Neural cell (in vitro differentiated cells): ENCODE measurements around the gene SPDYC. TPM values are rescaled to one million over a fixed set of nuclear protein-coding genes. Genes with fewer than 3 reads are reported as not detected.

Experiments
- H2AFZ ChIP-seq: fragments of 200-600, 300-800 bp; sonication (generic), shearing (Covaris generic); 2 replicates; pipeline ENCODE4 v1.6.0; 2014; ENCODE audit warnings: low read depth, mild to moderate bottlenecking, antibody characterized with exemption, low read length, moderate library complexity
- H3F3A ChIP-seq: fragments of 200-600 bp; shearing (Covaris generic); 2 replicates; pipeline ENCODE4 v1.6.1; 2016; ENCODE audit warnings: mild to moderate bottlenecking, moderate library complexity, mixed read lengths, antibody characterized with exemption, low read length; ENCODE audit not compliant: insufficient read depth, poor library complexity, severe bottlenecking
- H3K27ac ChIP-seq: fragments of 200-600, 300-800 bp; sonication (generic), shearing (Covaris generic); 2 replicates; pipeline ENCODE4 v1.5.1; 2014; ENCODE audit warnings: mild to moderate bottlenecking, low read length, moderate library complexity
- H3K27me3 ChIP-seq: fragments of 300-800, 200-600 bp; sonication (generic), shearing (Covaris generic); 2 replicates; pipeline ENCODE4 v1.6.0; 2014; ENCODE audit warnings: mild to moderate bottlenecking, low read depth, low read length, moderate library complexity; ENCODE audit not compliant: insufficient read depth
- H3K36me3 ChIP-seq: fragments of 300-800, 200-600 bp; sonication (generic), shearing (Covaris generic); 2 replicates; pipeline ENCODE4 v1.5.1; 2014; ENCODE audit warnings: mild to moderate bottlenecking, antibody characterized with exemption, low read length, moderate library complexity; ENCODE audit not compliant: insufficient read depth
- H3K4me2 ChIP-seq: fragments of 300-800, 200-600 bp; sonication (generic), shearing (Covaris generic); 2 replicates; pipeline ENCODE4 v1.6.0; 2014; ENCODE audit warnings: mild to moderate bottlenecking, low read length
- H3K4me3 ChIP-seq: fragments of 300-800, 200-600 bp; sonication (generic), shearing (Covaris generic); 2 replicates; pipeline ENCODE4 v1.5.1; 2014; ENCODE audit warnings: mild to moderate bottlenecking, low read length, moderate library complexity
- H3K79me2 ChIP-seq: fragments of 200-600 bp; shearing (Covaris generic); replicated peaks from 2 replicates; pipeline ENCODE4 v1.6.0; 2014; ENCODE audit warnings: mild to moderate bottlenecking, low read length, moderate library complexity; ENCODE audit not compliant: insufficient read depth
- H3K9ac ChIP-seq: fragments of 300-800, 200-600 bp; sonication (generic), shearing (Covaris generic); 2 replicates; pipeline ENCODE4 v1.6.1; 2016; ENCODE audit warnings: mild to moderate bottlenecking, low read length, mixed read lengths
- H3K9me2 ChIP-seq: fragments of 200-600 bp; shearing (Covaris generic); 2 replicates; pipeline ENCODE4 v1.6.1; 2016; ENCODE audit warnings: mild to moderate bottlenecking, low read length, mixed read lengths; ENCODE audit not compliant: insufficient read depth
- H3K9me3 ChIP-seq: fragments of 200-600, 300-800 bp; sonication (generic), shearing (Covaris generic); 2 replicates; pipeline ENCODE4 v1.6.1; 2016; ENCODE audit warnings: mild to moderate bottlenecking, mixed run types, low read length, moderate library complexity, mixed read lengths
- H4K20me1 ChIP-seq: fragments of 200-600 bp; shearing (Covaris generic); 2 replicates; pipeline ENCODE4 v1.6.1; 2016; ENCODE audit warnings: mild to moderate bottlenecking, mixed run types; ENCODE audit not compliant: insufficient read depth
- EP300 ChIP-seq: fragments of 450-650 bp; conservative IDR thresholded peaks from 2 replicates; pipeline ENCODE4 v1.6.1; 2014; ENCODE audit warnings: antibody characterized with exemption, mild to moderate bottlenecking, moderate library complexity; ENCODE audit not compliant: poor library complexity, severe bottlenecking
- EZH2 ChIP-seq: fragments of 200-600, 300-800 bp; shearing (Covaris generic), sonication (generic); IDR thresholded peaks from 2 replicates; pipeline ENCODE4 v1.6.1; 2014; ENCODE audit warnings: antibody characterized with exemption, low read length, borderline replicate concordance, mild to moderate bottlenecking; ENCODE audit not compliant: insufficient read depth, poor library complexity, severe bottlenecking
- MXI1 ChIP-seq: fragments of 450-650 bp; conservative IDR thresholded peaks from 2 replicates; pipeline ENCODE4 v1.6.1; 2014; ENCODE audit warnings: antibody characterized with exemption, mild to moderate bottlenecking; ENCODE audit not compliant: poor library complexity, severe bottlenecking
- RAD21 ChIP-seq: fragments of 450-650 bp; conservative IDR thresholded peaks from 2 replicates; pipeline ENCODE4 v1.6.1; 2014; ENCODE audit warnings: antibody characterized with exemption, mild to moderate bottlenecking, moderate library complexity
- TAF1 ChIP-seq: IDR thresholded peaks from 2 replicates; pipeline ENCODE4 v1.6.1; 2012; ENCODE audit warnings: low read depth
- polyA plus RNA-seq: library from polyadenylated mRNA; depleted of rRNA; stranded (reverse); fragments of >200 nt; gene quantifications from 2 replicates; pipeline ENCODE4 v1.2.3, GENCODE V29; 2014
- TF ChIP-seq, protein P1 (sequence below): fragments of 450-650 bp; IDR thresholded peaks from 2 replicates; pipeline ENCODE4 v1.5.1; 2014; ENCODE audit warnings: antibody characterized with exemption, mild to moderate bottlenecking, moderate library complexity; ENCODE audit not compliant: poor library complexity, severe bottlenecking
- TF ChIP-seq, protein P2 (sequence below): IDR thresholded peaks from 2 replicates; pipeline ENCODE4 v1.6.1; 2012; ENCODE audit warnings: borderline replicate concordance

Gene SPDYC
- polyA plus RNA-seq, 1 donor from 2014 or later, result not detected

DNA sequence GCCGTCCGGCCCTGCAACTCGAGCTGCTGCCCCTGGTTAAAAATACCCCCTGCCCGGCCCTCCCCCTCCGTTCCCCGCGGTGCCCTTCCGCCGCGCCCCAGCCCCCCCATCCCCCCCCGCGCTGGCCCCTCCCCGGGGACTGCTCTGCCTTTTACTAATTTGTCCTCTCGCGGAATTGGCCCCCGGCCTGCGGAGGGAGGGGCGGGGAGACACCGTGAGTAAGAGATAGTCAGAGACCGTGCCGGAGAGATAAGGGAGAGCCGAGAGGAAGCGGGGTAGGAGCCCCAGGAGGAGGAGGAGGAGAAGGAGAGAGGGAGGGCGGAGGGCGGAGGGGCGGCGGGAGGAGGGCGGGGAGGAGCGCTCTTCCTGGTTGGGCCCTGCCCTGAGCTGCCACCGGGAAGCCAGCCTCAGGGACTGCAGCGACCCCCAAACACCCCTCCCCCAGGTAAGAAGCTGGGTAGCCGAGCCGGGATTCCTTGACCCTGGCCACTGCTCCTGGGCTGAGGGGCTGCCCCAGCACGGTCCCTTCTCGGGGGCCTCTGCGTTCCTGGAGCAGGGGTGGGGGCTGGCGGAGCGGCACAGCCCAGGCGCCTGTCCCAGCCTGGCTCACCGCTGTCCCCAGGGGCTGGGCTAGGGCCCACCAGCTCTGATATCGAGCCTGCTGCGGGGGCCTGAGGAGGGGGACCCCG, 11.7 kb downstream of the SPDYC start, which contains the start of gene CAPN1:
Gene CAPN1 (plus strand): TSS at position 360 of the 689 bp plus-strand sequence. CDS start 774 bp downstream, outside the sequence.
- peak within 1 kb of the TSS; percentile 91 for H3K4me2 ChIP-seq
- H3K4me3 ChIP-seq, result peak within 1 kb of the TSS; percentile 100
- TF ChIP-seq EZH2, result no peak
- TF ChIP-seq MXI1, result peak; percentile 21
- no peak for TF ChIP-seq EP300
- TF ChIP-seq, protein P1, sequence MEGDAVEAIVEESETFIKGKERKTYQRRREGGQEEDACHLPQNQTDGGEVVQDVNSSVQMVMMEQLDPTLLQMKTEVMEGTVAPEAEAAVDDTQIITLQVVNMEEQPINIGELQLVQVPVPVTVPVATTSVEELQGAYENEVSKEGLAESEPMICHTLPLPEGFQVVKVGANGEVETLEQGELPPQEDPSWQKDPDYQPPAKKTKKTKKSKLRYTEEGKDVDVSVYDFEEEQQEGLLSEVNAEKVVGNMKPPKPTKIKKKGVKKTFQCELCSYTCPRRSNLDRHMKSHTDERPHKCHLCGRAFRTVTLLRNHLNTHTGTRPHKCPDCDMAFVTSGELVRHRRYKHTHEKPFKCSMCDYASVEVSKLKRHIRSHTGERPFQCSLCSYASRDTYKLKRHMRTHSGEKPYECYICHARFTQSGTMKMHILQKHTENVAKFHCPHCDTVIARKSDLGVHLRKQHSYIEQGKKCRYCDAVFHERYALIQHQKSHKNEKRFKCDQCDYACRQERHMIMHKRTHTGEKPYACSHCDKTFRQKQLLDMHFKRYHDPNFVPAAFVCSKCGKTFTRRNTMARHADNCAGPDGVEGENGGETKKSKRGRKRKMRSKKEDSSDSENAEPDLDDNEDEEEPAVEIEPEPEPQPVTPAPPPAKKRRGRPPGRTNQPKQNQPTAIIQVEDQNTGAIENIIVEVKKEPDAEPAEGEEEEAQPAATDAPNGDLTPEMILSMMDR, result no peak
- TF ChIP-seq TAF1, result no peak
- H3K27ac ChIP-seq, result peak within 1 kb of the TSS; percentile 77
- no peaks in the 10 kb centered on the region for H3K27me3 ChIP-seq
- no peaks in the 10 kb centered on the region for H3K9me2 ChIP-seq
- H2AFZ ChIP-seq, result peak within 1 kb of the TSS; percentile 91
- no peaks in the 10 kb centered on the region for H3K9me3 ChIP-seq
- no peaks in the 10 kb centered on the region for H4K20me1 ChIP-seq
- H3K9ac ChIP-seq, result peak within 1 kb of the TSS; percentile 97
- peaks cover 17% of the 10 kb centered on the region for H3K79me2 ChIP-seq
- no peaks in the 10 kb centered on the region for H3F3A ChIP-seq
- H3K36me3 ChIP-seq, result no peaks in the 10 kb centered on the region

DNA sequence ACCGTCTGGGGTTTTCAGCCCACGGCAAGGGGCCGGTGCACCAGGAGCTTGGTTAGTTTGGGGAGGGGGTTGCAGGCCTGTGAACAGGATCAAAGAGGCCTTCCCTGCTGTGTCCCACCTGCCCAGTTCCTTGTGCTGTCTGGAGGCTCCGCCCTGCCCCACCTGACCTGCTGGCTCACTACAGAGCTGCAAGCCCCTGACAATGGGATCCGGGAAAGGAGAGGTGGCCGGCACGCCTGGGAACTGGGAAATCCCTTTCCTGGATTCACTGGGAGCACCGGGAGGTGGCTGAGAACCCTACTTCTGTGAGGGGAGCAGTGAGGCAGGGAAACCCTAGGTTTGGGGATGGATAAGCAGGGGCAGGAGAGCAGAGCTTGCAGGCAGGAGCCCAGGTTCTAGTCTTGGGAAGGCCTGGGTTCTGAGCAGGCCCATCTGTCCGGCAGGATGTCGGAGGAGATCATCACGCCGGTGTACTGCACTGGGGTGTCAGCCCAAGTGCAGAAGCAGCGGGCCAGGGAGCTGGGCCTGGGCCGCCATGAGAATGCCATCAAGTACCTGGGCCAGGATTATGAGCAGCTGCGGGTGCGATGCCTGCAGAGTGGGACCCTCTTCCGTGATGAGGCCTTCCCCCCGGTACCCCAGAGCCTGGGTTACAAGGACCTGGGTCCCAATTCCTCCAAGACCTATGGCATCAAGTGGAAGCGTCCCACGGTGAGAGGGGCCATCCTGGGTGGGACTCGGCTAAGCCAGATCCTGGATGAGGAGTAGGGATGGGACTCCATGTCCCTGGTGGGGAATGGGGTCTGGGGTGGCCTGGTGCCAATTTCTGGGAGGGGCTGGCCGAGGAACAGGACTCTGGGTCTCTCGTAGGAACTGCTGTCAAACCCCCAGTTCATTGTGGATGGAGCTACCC, 12.5 kb downstream of the SPDYC start:
- Histone ChIP-seq H3K79me2 (peaks cover 17% of the 10 kb centered on the region), H3K9me3 (no peaks in the 10 kb centered on the region), H3K4me3 (peak overlapping the region; percentile 100), H3K9ac (peak overlapping the region; percentile 97), H3K4me2 (peak overlapping the region; percentile 91), H2AFZ (peak overlapping the region; percentile 91), H3K27ac (peak overlapping the region; percentile 77), H4K20me1 (no peaks in the 10 kb centered on the region), H3K27me3 (no peaks in the 10 kb centered on the region), H3K36me3 (no peaks in the 10 kb centered on the region), H3K9me2 (no peaks in the 10 kb centered on the region), H3F3A (no peaks in the 10 kb centered on the region)
- TF ChIP-seq, protein P2, sequence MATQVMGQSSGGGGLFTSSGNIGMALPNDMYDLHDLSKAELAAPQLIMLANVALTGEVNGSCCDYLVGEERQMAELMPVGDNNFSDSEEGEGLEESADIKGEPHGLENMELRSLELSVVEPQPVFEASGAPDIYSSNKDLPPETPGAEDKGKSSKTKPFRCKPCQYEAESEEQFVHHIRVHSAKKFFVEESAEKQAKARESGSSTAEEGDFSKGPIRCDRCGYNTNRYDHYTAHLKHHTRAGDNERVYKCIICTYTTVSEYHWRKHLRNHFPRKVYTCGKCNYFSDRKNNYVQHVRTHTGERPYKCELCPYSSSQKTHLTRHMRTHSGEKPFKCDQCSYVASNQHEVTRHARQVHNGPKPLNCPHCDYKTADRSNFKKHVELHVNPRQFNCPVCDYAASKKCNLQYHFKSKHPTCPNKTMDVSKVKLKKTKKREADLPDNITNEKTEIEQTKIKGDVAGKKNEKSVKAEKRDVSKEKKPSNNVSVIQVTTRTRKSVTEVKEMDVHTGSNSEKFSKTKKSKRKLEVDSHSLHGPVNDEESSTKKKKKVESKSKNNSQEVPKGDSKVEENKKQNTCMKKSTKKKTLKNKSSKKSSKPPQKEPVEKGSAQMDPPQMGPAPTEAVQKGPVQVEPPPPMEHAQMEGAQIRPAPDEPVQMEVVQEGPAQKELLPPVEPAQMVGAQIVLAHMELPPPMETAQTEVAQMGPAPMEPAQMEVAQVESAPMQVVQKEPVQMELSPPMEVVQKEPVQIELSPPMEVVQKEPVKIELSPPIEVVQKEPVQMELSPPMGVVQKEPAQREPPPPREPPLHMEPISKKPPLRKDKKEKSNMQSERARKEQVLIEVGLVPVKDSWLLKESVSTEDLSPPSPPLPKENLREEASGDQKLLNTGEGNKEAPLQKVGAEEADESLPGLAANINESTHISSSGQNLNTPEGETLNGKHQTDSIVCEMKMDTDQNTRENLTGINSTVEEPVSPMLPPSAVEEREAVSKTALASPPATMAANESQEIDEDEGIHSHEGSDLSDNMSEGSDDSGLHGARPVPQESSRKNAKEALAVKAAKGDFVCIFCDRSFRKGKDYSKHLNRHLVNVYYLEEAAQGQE, result peak; percentile 89
- no peak for TF ChIP-seq RAD21
- TF ChIP-seq, protein P1, result peak; percentile 11
